GM12878 (cell line): ENCODE data around the gene LRRC47. TPM values are rescaled to one million over a fixed set of nuclear protein-coding genes. Genes with fewer than 3 reads are reported as not detected.

Experiments used
- ATAC-seq: fragments of 200-7000 bp; cut with Tn5 transposase; 3 replicates; pipeline ENCODE4 v1.9.1; 2020; ENCODE audit warnings: mild to moderate bottlenecking, moderate library complexity
- BruUV-seq: library from RNA; stranded (reverse); fragments of 400-500 nt; replicated peaks from 2 replicates; lab custom pipeline; 2021; lab: Mats Ljungman, UMichigan
- CTCF ChIA-PET: fragments of 300-600 bp; sonication (Branson Sonifier 250); formaldehyde crosslinking; extraction: SDS; loops from one replicate; lab custom pipeline; 2021; ENCODE audit warnings: inconsistent platforms; lab: Yijun Ruan, JAX
- POLR2A ChIA-PET: fragments of 350-600 bp; formaldehyde crosslinking; extraction: SDS; loops from one replicate; lab custom pipeline; 2021; ENCODE audit warnings: inconsistent platforms; lab: Charles Lee
- RAD21 ChIA-PET: fragments of 300-600 bp; sonication (Branson Sonifier 250); formaldehyde crosslinking; loops from one replicate; lab custom pipeline; 2023; ENCODE audit warnings: antibody characterized with exemption; ENCODE audit not compliant: unreplicated experiment; lab: Charles Lee
- SMC1A ChIA-PET: fragments of 300-600 bp; sonication (Branson Sonifier 250); formaldehyde crosslinking; loops from one replicate; lab custom pipeline; 2023; ENCODE audit not compliant: unreplicated experiment, uncharacterized antibody; lab: Charles Lee
- DNase-seq: peaks from one replicate; pipeline ENCODE4 v3.0.0-alpha.2; 2011; ENCODE audit warnings: low read depth, low spot score
- FAIRE-seq: peaks from 3 replicates; lab custom pipeline; 2011; peaks lifted over from hg19 to GRCh38; lab: Jason Lieb, UNC
- H2AFZ ChIP-seq: 2 replicates; pipeline ENCODE4 v1.6.0; 2011; ENCODE audit warnings: low read depth, low read length, control low read depth; ENCODE audit not compliant: control insufficient read depth
- H3K27ac ChIP-seq: 2 replicates; pipeline ENCODE4 v1.5.1; 2011; ENCODE audit warnings: control low read depth; ENCODE audit not compliant: control insufficient read depth, insufficient read depth
- H3K27me3 ChIP-seq, 2 experiments: replicated peaks in 1 of 2; 2 replicates each; pipeline versions ENCODE4 v1.6.0 to v1.6.1; 2011; ENCODE audit warnings: low read length in 1 of 2; ENCODE audit not compliant: control insufficient read depth in 2 of 2, insufficient read depth in 2 of 2
- H3K36me3 ChIP-seq, 2 experiments: 2 replicates each; pipeline ENCODE4 v1.5.1; 2011; ENCODE audit warnings: low read length in 1 of 2; ENCODE audit not compliant: control insufficient read depth in 2 of 2, insufficient read depth in 2 of 2
- H3K4me1 ChIP-seq: 2 replicates; pipeline ENCODE4 v1.6.1; 2011; ENCODE audit warnings: mild to moderate bottlenecking, low read length, moderate library complexity, mixed read lengths; ENCODE audit not compliant: control insufficient read depth, insufficient read depth
- H3K4me2 ChIP-seq: 2 replicates; pipeline ENCODE4 v1.6.0; 2011; ENCODE audit warnings: control low read depth; ENCODE audit not compliant: control insufficient read depth, insufficient read depth
- H3K4me3 ChIP-seq: fragments of 200-600 bp; sonication (generic); 2 replicates; pipeline ENCODE4 v1.5.1; 2016
- H3K79me2 ChIP-seq: 2 replicates; pipeline ENCODE4 v1.6.0; 2011; ENCODE audit warnings: low read length; ENCODE audit not compliant: control insufficient read depth, insufficient read depth
- H3K9ac ChIP-seq: 2 replicates; pipeline ENCODE4 v1.8.0; 2011; ENCODE audit warnings: low read length, control low read depth, mixed read lengths; ENCODE audit not compliant: control insufficient read depth, insufficient read depth
- H3K9me3 ChIP-seq: replicated peaks from 3 replicates; pipeline ENCODE4 v1.5.1; 2011; ENCODE audit warnings: mild to moderate bottlenecking, low read length; ENCODE audit not compliant: control insufficient read depth, insufficient read depth
- H4K20me1 ChIP-seq: 2 replicates; pipeline ENCODE4 v1.6.0; 2011; ENCODE audit not compliant: control insufficient read depth, insufficient read depth
- E4F1 ChIP-seq: fragments of 450-650 bp; IDR thresholded peaks from 2 replicates; pipeline ENCODE4 v1.6.1; 2018; ENCODE audit warnings: borderline replicate concordance, mild to moderate bottlenecking; ENCODE audit not compliant: partially characterized antibody
- IRF5 ChIP-seq: fragments of 450-650 bp; IDR thresholded peaks from 2 replicates; pipeline ENCODE4 v1.6.1; 2017; ENCODE audit warnings: borderline replicate concordance
- PBX3 ChIP-seq: IDR thresholded peaks from 2 replicates; pipeline ENCODE4 v1.6.1; 2011; ENCODE audit warnings: mild to moderate bottlenecking, low read depth, low read length, moderate library complexity; ENCODE audit not compliant: insufficient replicate concordance
- PRDM15 ChIP-seq: fragments of 450-650 bp; formaldehyde crosslinking; IDR thresholded peaks from 2 replicates; pipeline ENCODE4 v1.4.0; 2020; ENCODE audit warnings: mild to moderate bottlenecking, moderate library complexity
- SIN3A ChIP-seq: IDR thresholded peaks from 2 replicates; pipeline ENCODE4 v1.6.1; 2012; ENCODE audit warnings: low read depth, low read length, improper control_type of control experiment
- SP1 ChIP-seq: IDR thresholded peaks from one replicate; pipeline ENCODE4 v1.6.1; 2011; ENCODE audit warnings: low read depth, low read length
- SPI1 ChIP-seq: IDR thresholded peaks from 2 replicates; pipeline ENCODE4 v1.6.1; 2011; ENCODE audit warnings: low read depth, mild to moderate bottlenecking, low read length, moderate library complexity, borderline replicate concordance; ENCODE audit not compliant: insufficient read depth
- USF2 ChIP-seq: IDR thresholded peaks from 2 replicates; pipeline ENCODE4 v1.6.1; 2011; ENCODE audit warnings: low read depth, low read length, improper control_type of control experiment, borderline replicate concordance
- ZNF207 ChIP-seq: fragments of 450-650 bp; IDR thresholded peaks from 2 replicates; pipeline ENCODE4 v1.6.1; 2014; ENCODE audit warnings: antibody characterized with exemption, mild to moderate bottlenecking, borderline replicate concordance
- ZSCAN29 ChIP-seq: fragments of 450-650 bp; IDR thresholded peaks from 2 replicates; pipeline ENCODE4 v1.6.1; 2017; ENCODE audit warnings: mild to moderate bottlenecking, moderate library complexity
- WGBS: methylation state at CpG from one replicate; pipeline ENCODE4 v1.1.6; 2016; ENCODE audit warnings: low lambda C conversion rate; ENCODE audit not compliant: insufficient replicate concordance, insufficient coverage; ENCODE audit errors: missing lambda C conversion rate; 5-methylcytosine and 5-hydroxymethylcytosine counted together
- in situ Hi-C: fragments of 300-500 bp; cut with MboI; formaldehyde crosslinking; loops from 9 replicates; pipeline ENCODE4 v1.14.3; 2018; ENCODE audit warnings: mixed read lengths
- intact Hi-C: fragments of 100-400 bp; cut with micrococcal nuclease; formaldehyde crosslinking; loops from one replicate; pipeline ENCODE4 v1.14.2; 2022; ENCODE audit not compliant: unreplicated experiment
- polyA plus RNA-seq, 11 experiments: library from polyadenylated mRNA; depleted of rRNA in 4 of 11; unstranded in 6 of 11; stranded (reverse) in 5 of 11; fragments of >200 nt; fragmentation: Nextera tagmentation in 4 of 11; fragmentation: Illumina TruSeq in 1 of 11; extraction: Ambion mirVana in 4 of 11; extraction: Trizol in 1 of 11; gene quantifications; 1 replicate in 1 of 11; 2 replicates in 10 of 11; pipeline versions ENCODE4 v1.2.1 to v1.2.3, GENCODE V29; 2011 to 2016; ENCODE audit warnings: inconsistent platforms in 2 of 11, missing spikeins in 2 of 11, low read depth in 1 of 11
- total RNA-seq, 4 experiments: library from RNA; depleted of rRNA in 3 of 4; stranded (reverse); fragments of >200 nt in 3 of 4; fragmentation: Illumina TruSeq in 1 of 4; extraction: Trizol in 1 of 4; gene quantifications; 2 replicates each; pipeline versions ENCODE4 v1.2.1 to v1.2.3, GENCODE V29; 2013 to 2021

The LRRC47 gene
- total and polyA plus RNA-seq, 10 of the 15 experiments (the other 5 are each of a cell fraction or from before 2014, with no cell fraction given) = 2.5 to 34.6 (median 18.2) TPM

- TF ChIP-seq PRDM15 (CRISPR knock-in tag) (no peak), IRF5 (no peak), SPI1 (peak; percentile 33; the same call in 1 of the 2 replicates), ZSCAN29 (no peak)
Observed at GRCh38 chr1:3842912-3843311, 46.6 kb upstream of the LRRC47 start (continued).

GRCh38 chr1:3841491-3841890 lies 45.2 kb upstream of the LRRC47 start:
- SMC1A ChIA-PET = no interaction called here
- Histone ChIP-seq H3K36me3 (peaks cover 0 to 18% of the 10 kb centered on the region in 2 experiments; a peak in 3 of 4 replicates), H3K27ac (no peak overlapping the region), H4K20me1 (no peaks in the 10 kb centered on the region), H3K9ac (no peak overlapping the region), H3K4me1 (no peaks in the 10 kb centered on the region), H3K79me2 (no peaks in the 10 kb centered on the region), H3K9me3 (peaks cover 9% of the 10 kb centered on the region; the same call in 2 of the 3 replicates), H3K27me3 (no peaks in the 10 kb centered on the region), H2AFZ (no peak overlapping the region), H3K4me2 (no peak overlapping the region), H3K4me3 (no peak overlapping the region)
- ATAC-seq (no peak), DNase-seq (no peak), FAIRE-seq (no peak)
- POLR2A ChIA-PET = no interaction called here
- in situ Hi-C loops (no loop called here), intact Hi-C loops (no loop called here)
- RAD21 ChIA-PET = no interaction called here
- 97% methylated on average over 7 of the region's 7 CpGs for WGBS
- no TSS peak for BruUV-seq
- TF ChIP-seq E4F1 = no peak
- no peak for TF ChIP-seq PBX3
- no peak for TF ChIP-seq SIN3A
- no peak for TF ChIP-seq ZNF207
- TF ChIP-seq SP1 = no peak
- no peak for TF ChIP-seq USF2
- CTCF ChIA-PET = no interaction called here
